CD14-positive monocyte (primary cell): ENCODE data around the gene IL2RG. TPM values are rescaled to one million over a fixed set of nuclear protein-coding genes. Genes with fewer than 3 reads are reported as not detected.

Experiments used
- DNase-seq, 3 donors: peaks; one replicate each; pipeline ENCODE4 v3.0.0-alpha.2; 2011 to 2022
- H2AFZ ChIP-seq: 2 replicates; pipeline ENCODE4 v1.6.0; 2012; ENCODE audit warnings: mild to moderate bottlenecking, low read depth, low read length, inconsistent platforms; ENCODE audit not compliant: insufficient read depth, poor library complexity, severe bottlenecking
- H3K27ac ChIP-seq, 2 donors: 1 replicate in 1 of 2; 2 replicates in 1 of 2; pipeline ENCODE4 v1.5.1; 2012 to 2013; ENCODE audit warnings: low read length in 2 of 2, control low read depth in 1 of 2, inconsistent platforms in 1 of 2, low read depth in 1 of 2, mild to moderate bottlenecking in 1 of 2
- H3K27me3 ChIP-seq, 2 donors: one replicate each; pipeline versions ENCODE4 v1.6.0 to v1.6.1; 2011 to 2013; ENCODE audit warnings: low read length in 2 of 2; ENCODE audit not compliant: control insufficient read depth in 2 of 2, insufficient read depth in 2 of 2
- H3K36me3 ChIP-seq, 2 donors: replicated peaks in 1 of 2; 1 replicate in 1 of 2; 2 replicates in 1 of 2; pipeline versions ENCODE4 v1.5.1 to v1.6.1; 2012 to 2013; ENCODE audit warnings: low read length in 2 of 2, control low read depth in 1 of 2, inconsistent platforms in 1 of 2, mild to moderate bottlenecking in 1 of 2; ENCODE audit not compliant: insufficient read depth in 2 of 2, control insufficient read depth in 1 of 2
- H3K4me1 ChIP-seq, 2 donors: 1 replicate in 1 of 2; 2 replicates in 1 of 2; pipeline versions ENCODE4 v1.5.1 to v1.6.1; 2012 to 2013; ENCODE audit warnings: low read length in 2 of 2, control low read depth in 1 of 2, inconsistent platforms in 1 of 2, mild to moderate bottlenecking in 1 of 2, moderate library complexity in 1 of 2; ENCODE audit not compliant: insufficient read depth in 2 of 2, control insufficient read depth in 1 of 2
- H3K4me2 ChIP-seq: replicated peaks from 2 replicates; pipeline ENCODE3; 2012; ENCODE audit warnings: low read length, moderate library complexity, mild to moderate bottlenecking; ENCODE audit not compliant: poor library complexity, severe bottlenecking; ENCODE audit errors: extremely low read depth
- H3K4me3 ChIP-seq, 3 experiments: fragments of 200-600 bp in 1 of 3; sonication (generic) in 1 of 3; replicated peaks in 1 of 3; 1 replicate in 2 of 3; 2 replicates in 1 of 3; pipeline ENCODE4 v1.5.1; 2011 to 2013; ENCODE audit warnings: low read length in 3 of 3, mild to moderate bottlenecking in 3 of 3, control low read depth in 2 of 3, low read depth in 2 of 3, inconsistent platforms in 1 of 3, moderate library complexity in 1 of 3
- H3K79me2 ChIP-seq: 2 replicates; pipeline ENCODE4 v1.6.0; 2012; ENCODE audit warnings: mild to moderate bottlenecking, control low read depth, inconsistent platforms, low read length, moderate library complexity; ENCODE audit not compliant: insufficient read depth
- H3K9ac ChIP-seq: 2 replicates; pipeline ENCODE4 v1.6.0; 2017; ENCODE audit warnings: low read length, mild to moderate bottlenecking; ENCODE audit not compliant: insufficient read depth, poor library complexity, severe bottlenecking
- H3K9me3 ChIP-seq, 2 donors: replicated peaks in 1 of 2; 1 replicate in 1 of 2; 2 replicates in 1 of 2; pipeline versions ENCODE4 v1.5.1 to v1.6.1; 2012 to 2013; ENCODE audit warnings: low read length in 2 of 2, control low read depth in 1 of 2; ENCODE audit not compliant: control insufficient read depth in 1 of 2, insufficient read depth in 1 of 2
- H4K20me1 ChIP-seq: 2 replicates; pipeline ENCODE4 v1.6.0; 2012; ENCODE audit warnings: mild to moderate bottlenecking, low read length, control low read depth, moderate library complexity; ENCODE audit not compliant: insufficient read depth
- H3K27ac Mint-ChIP-seq, 7 donors: one replicate each; pipeline ENCODE4 v1.8.0; 2020; ENCODE audit warnings: mild to moderate bottlenecking in 7 of 7, mixed read lengths in 7 of 7, moderate library complexity in 6 of 7, inconsistent platforms in 2 of 7
- H3K27me3 Mint-ChIP-seq, 3 donors: one replicate each; pipeline ENCODE4 v1.8.0; 2021 to 2022; ENCODE audit warnings: low read depth in 3 of 3, mild to moderate bottlenecking in 3 of 3, mixed read lengths in 3 of 3, moderate library complexity in 3 of 3, inconsistent platforms in 1 of 3
- H3K36me3 Mint-ChIP-seq, 2 donors: one replicate each; pipeline ENCODE4 v1.8.0; 2020; ENCODE audit warnings: mixed read lengths in 2 of 2, inconsistent platforms in 1 of 2, mild to moderate bottlenecking in 1 of 2
- H3K4me1 Mint-ChIP-seq: one replicate; pipeline ENCODE4 v1.8.0; 2020; ENCODE audit warnings: mild to moderate bottlenecking, mixed read lengths
- H3K4me3 Mint-ChIP-seq, 2 donors: one replicate each; pipeline ENCODE4 v1.8.0; 2020; ENCODE audit warnings: mild to moderate bottlenecking in 2 of 2, mixed read lengths in 2 of 2, moderate library complexity in 1 of 2
- H3K9me3 Mint-ChIP-seq, 7 donors: one replicate each; pipeline ENCODE4 v1.8.0; 2020 to 2022; ENCODE audit warnings: mixed read lengths in 7 of 7, mild to moderate bottlenecking in 6 of 7, moderate library complexity in 6 of 7, inconsistent platforms in 2 of 7
- WGBS: methylation state at CpG from one replicate; pipeline ENCODE4 v1.1.5; 2013; ENCODE audit warnings: missing lambda C conversion rate; ENCODE audit not compliant: insufficient coverage; 5-methylcytosine and 5-hydroxymethylcytosine counted together
- intact Hi-C, 2 donors: fragments of 100-400 bp; cut with micrococcal nuclease; formaldehyde crosslinking; loops; one replicate each; pipeline versions ENCODE4 v1.15.0 to v1.15.1; 2023
- polyA plus RNA-seq, 3 donors: library from polyadenylated mRNA; depleted of rRNA in 1 of 3; unstranded in 2 of 3; stranded (reverse) in 1 of 3; fragments of 300-500 nt in 2 of 3; fragments of >200 nt in 1 of 3; fragmentation: Illumina TruSeq in 2 of 3; gene quantifications; 1 replicate in 2 of 3; 2 replicates in 1 of 3; pipeline ENCODE4 v1.2.3, GENCODE V29; 2012 to 2021
- TF ChIP-seq, protein P1 (sequence below): fragments of 200-600 bp; IDR thresholded peaks from one replicate; pipeline ENCODE4 v1.8.0; 2022; ENCODE audit warnings: antibody characterized with exemption, mild to moderate bottlenecking

The IL2RG gene
- polyA plus RNA-seq, 3 donors: 48.3 to 105 (median 94.5) TPM

DNA sequence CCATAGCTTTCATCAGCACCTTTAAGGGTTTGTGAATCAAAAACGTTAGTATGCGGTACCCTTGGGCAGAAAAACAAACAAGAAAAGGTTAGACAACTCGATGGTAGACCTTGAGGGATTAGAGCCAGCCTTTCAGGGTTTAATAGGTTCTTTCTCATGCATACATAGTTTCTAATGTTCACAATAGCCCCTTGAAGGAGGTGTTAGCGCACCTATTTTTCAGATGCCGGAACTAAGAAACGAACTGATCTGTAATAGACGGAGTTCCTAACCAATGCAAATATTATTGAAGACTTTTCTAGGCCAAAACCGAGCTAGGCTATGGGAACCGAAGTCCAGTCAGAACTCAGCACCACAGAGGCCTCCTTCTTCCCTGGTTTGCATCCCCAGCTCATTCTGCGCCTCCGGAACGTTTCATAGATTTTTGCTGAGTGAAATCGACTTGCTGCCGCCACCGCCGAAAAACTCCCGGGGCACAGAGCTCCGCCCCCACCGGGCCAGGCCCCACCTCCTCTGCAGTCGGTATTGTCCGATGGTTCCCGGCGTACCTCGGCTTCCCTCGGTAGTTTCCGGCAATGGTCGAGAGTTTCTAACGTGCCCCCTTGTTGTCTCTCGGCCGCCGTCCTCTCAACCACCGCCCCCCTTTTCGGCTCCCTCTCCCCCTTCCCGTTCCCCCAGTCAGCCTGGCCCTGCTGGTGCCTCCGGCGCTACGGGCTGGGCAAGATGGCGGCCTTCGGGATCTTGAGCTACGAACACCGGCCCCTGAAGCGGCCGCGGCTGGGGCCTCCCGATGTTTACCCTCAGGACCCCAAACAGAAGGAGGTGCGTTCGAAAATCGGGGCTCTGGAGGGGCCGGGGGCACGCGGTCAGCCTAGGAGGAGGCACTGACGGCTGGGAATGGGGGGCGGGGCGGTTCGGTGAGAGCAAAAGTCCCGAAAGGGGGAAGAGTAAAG lies 6.9 kb upstream of the IL2RG start, which contains the start of gene MED12:
Gene MED12 (plus strand): TSS at position 565 of the 953 bp plus-strand sequence. CDS start 159 bp downstream, at position 724.
- peaks cover 0 to 4% (median 0%) of the 10 kb centered on the region in 3 donors for H3K27me3 Mint-ChIP-seq
- Histone ChIP-seq H4K20me1 (no peaks in the 10 kb centered on the region), H3K36me3 (peaks cover 25 to 35% of the 10 kb centered on the region in 2 donors), H3K4me2 (peak within 1 kb of the TSS; percentile 68), H3K9me3 (no peaks in the 10 kb centered on the region), H3K4me1 (peaks cover 18 to 19% of the 10 kb centered on the region in 2 donors), H3K79me2 (peaks cover 5% of the 10 kb centered on the region), H3K27ac (peak within 1 kb of the TSS; percentile 79 to 86), H2AFZ (peak within 1 kb of the TSS; percentile 76), H3K27me3 (no peaks in the 10 kb centered on the region), H3K4me3 (peak within 1 kb of the TSS; percentile 81 to 89 (median 86)), H3K9ac (peak within 1 kb of the TSS; percentile 90)
- peak within 1 kb of the TSS; percentile 75 to 96 (median 89) for H3K27ac Mint-ChIP-seq
- peak; percentile 48 to 65 (median 56) for DNase-seq
- H3K36me3 Mint-ChIP-seq: peaks cover 23 to 27% of the 10 kb centered on the region in 2 donors
- 0% methylated on average over 24 of the region's 56 CpGs for WGBS
- peaks cover 0 to 5% (median 2%) of the 10 kb centered on the region in 7 donors for H3K9me3 Mint-ChIP-seq
- peaks cover 14% of the 10 kb centered on the region for H3K4me1 Mint-ChIP-seq
- TF ChIP-seq, protein P1, sequence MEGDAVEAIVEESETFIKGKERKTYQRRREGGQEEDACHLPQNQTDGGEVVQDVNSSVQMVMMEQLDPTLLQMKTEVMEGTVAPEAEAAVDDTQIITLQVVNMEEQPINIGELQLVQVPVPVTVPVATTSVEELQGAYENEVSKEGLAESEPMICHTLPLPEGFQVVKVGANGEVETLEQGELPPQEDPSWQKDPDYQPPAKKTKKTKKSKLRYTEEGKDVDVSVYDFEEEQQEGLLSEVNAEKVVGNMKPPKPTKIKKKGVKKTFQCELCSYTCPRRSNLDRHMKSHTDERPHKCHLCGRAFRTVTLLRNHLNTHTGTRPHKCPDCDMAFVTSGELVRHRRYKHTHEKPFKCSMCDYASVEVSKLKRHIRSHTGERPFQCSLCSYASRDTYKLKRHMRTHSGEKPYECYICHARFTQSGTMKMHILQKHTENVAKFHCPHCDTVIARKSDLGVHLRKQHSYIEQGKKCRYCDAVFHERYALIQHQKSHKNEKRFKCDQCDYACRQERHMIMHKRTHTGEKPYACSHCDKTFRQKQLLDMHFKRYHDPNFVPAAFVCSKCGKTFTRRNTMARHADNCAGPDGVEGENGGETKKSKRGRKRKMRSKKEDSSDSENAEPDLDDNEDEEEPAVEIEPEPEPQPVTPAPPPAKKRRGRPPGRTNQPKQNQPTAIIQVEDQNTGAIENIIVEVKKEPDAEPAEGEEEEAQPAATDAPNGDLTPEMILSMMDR: no peak
- intact Hi-C loops: loop anchor here in 1 of 2 donors (2.0 to 5.0 kb wide), 2 partner anchors 16 to 64 kb away; no protein-coding TSS in a partner anchor
- peak within 1 kb of the TSS; percentile 79 to 86 for H3K4me3 Mint-ChIP-seq

DNA sequence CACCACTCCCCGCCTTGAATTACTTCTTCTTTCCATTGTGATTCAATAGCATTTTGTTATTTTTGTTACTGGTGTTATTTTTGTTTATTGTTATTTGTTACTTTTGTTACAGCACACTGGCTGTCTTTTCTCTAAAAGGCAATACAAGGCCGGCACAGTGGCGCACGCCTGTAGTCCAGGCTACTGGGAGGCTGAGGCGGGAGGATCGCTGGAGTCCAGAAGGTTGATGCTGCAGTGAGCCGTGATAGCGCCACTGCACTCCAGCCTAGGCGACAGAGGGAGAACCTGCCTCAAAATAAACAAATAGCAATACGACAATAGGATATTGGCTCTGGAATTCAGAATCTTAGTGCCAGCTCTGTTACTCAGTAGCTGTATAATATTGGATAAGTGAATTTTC lies 6.0 kb upstream of the IL2RG start:
- Mint-ChIP-seq H3K4me1 (peaks cover 18% of the 10 kb centered on the region), H3K27ac (no peak overlapping the region), H3K36me3 (peaks cover 14 to 17% of the 10 kb centered on the region in 2 donors), H3K4me3 (no peak overlapping the region), H3K9me3 (peaks cover 0 to 5% (median 2%) of the 10 kb centered on the region in 7 donors), H3K27me3 (peaks cover 0 to 4% (median 0%) of the 10 kb centered on the region in 3 donors)
- Histone ChIP-seq H4K20me1 (no peaks in the 10 kb centered on the region), H3K4me2 (no peak overlapping the region), H3K9me3 (no peaks in the 10 kb centered on the region), H3K27ac (no peak overlapping the region), H3K36me3 (peaks cover 16 to 25% of the 10 kb centered on the region in 2 donors), H3K79me2 (peaks cover 5% of the 10 kb centered on the region), H3K9ac (no peak overlapping the region), H3K4me3 (no peak overlapping the region), H3K27me3 (no peaks in the 10 kb centered on the region), H3K4me1 (peaks cover 24% of the 10 kb centered on the region in 2 donors), H2AFZ (peak overlapping the region; percentile 76)
- no peak for DNase-seq
- intact Hi-C loops: loop anchor here in 1 of 2 donors (5.0 kb wide), 1 partner anchor 65 kb away; no protein-coding TSS in a partner anchor
- TF ChIP-seq, protein P1: no peak
- 100% methylated on average over 2 of the region's 10 CpGs for WGBS
